HG03558 (cell line): ENCODE measurements around the gene LBH.

Source experiments
- ATAC-seq: cut with Tn5 transposase; IDR thresholded peaks from one replicate; pipeline ENCODE4 v1.9.1; 2021; ENCODE audit warnings: moderate number of reproducible peaks; ENCODE audit not compliant: unreplicated experiment; ENCODE audit errors: extremely low read depth

The LBH gene

GRCh38 chr2:30233271-30234009, 2.1 kb downstream of the LBH start:
- ATAC-seq = no peak

DNA sequence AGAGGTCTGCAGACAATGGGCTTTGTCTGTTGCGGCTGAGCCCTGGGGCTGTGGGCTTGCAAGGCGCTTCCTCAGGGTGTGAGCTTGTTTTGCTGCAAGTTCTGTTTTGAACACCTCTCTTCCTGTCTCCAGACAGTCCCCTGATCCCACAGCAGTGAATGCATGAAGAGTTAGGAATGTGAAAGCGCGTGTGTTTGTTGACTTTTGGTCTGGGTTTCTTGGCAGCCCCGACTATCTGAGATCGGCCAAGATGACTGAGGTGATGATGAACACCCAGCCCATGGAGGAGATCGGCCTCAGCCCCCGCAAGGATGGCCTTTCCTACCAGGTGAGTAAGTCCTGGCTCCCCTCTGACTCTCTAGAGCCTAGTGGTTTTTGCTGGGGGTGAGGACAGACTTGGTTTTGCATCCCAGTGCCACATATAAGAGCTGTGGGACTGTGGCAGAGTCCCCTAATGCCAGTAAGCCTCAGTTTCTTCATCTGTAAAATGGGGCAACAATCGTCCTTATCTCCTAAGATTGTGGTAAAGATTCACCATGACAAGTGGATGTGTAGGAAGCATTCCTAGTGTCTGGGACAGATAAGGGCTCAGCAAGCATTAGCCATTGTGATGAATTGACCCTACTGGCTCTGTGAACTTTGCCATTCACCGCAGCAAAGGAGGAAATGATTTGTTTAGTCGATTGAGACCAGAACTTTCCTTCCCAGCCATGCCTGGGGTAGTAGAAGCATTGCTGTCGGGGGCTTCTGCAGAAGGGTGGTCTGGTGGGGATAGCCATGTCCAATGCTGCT, 3.0 kb downstream of the LBH start:
- ATAC-seq = no peak

- ATAC-seq = no peak
Measured at GRCh38 chr2:30235008-30235655, 3.8 kb downstream of the LBH start.

GRCh38 chr2:30235859-30236535, 4.7 kb downstream of the LBH start:
- no peak for ATAC-seq

DNA sequence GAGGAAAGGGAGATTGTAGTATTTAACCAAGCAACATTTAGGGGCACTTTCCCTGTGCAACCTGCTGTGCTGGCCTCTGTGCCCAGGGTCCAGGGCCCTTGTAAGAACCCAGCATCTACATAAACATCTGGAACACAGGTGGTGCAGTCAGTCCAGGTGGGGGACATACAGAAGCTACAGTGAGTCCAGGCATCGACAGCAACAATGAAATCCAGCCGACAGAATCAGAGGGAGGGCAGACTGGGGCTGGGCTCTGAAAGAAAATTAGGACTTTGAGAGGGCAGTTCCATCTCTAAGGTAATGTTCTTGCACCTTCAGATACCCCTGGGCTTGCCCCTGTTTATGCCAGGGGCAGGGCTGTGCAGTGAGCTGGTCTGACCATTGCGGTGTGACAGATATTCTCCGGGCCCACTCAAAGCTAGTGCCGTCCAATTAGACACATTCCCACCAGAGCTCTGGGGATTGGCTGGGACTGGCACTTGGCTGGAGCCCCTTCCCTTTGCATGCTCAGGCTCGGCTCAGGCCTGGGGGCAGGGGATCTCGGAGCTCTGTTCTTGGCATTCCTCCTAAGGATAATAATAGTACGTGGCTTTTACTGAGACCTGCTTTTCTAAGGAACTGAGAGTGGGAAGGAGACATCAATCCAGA, 5.4 kb downstream of the LBH start:
- no peak for ATAC-seq

DNA sequence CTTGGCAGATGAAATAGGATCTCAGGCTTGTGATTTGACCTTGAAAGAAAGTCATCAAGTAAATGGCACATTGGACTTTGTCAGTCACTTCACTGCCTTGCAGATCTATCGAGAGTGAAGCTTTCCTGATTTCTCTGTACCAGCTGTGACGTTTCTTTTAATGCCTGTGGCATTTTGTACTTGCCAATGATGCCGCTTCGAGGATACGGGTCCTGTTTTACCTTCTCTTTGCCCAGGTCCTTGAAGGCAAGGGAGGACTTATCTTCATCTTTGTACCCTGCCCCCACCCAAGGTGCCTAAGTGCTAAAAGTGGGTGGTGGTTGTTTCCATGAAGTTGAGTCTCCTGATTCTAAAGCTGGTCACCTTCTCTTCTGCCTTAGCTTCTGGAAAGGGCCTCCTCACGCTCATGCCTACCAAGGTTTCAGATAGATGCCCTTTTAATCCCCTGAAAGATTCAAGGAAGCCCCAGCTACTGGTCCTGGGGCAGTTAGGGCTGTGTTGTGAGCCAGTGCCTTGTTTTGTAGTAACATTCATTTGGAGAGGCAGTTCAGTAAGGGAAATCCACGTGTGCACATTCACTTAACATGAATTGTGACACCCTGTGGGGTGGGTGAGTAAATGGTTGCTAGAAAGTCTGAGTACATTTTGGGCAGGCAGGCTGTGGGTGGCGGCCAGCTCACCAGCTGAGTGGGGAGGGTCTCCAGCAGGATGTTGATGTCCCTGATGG, 6.1 kb downstream of the LBH start:
- no peak for ATAC-seq

DNA sequence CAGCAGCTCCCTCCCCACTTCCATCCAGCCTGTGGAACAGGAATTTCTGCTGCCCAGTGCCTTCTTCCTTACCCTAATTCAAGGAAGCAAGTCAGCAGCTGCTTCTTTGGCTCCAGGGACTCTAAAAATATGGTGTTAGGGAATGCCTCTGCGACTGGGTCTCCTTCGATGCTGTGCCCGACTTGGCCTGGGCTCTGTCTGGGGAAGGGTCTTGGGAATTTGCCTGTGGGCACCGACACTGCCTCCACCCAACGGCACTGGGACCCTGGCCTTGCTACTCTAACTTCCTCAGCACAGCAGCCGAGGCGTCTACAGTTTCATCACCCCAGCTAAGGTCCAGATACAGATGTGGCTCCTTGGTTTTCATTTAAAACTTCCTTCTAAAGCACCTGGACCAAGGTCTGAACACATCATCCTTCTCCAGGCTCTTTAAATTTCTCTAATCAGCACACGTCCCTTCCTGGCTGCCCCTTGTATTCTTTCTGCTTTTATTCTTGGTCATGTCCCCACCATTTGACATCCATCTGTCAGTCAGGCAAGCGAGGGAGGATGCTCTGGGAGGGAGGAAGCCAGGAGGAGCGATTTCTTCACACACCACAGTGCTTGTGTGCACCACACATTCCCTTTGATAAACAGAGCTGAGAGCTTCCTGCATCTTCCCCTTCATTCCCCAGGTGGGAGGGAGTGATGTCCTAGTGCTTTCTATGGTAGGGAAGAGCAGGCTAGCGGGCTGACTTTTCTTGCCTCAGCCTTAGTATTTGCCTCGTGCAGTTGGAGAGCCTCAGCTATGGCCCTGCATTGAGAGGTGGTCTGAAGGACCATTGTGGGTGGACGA, 6.8 kb downstream of the LBH start:
- ATAC-seq = no peak

DNA sequence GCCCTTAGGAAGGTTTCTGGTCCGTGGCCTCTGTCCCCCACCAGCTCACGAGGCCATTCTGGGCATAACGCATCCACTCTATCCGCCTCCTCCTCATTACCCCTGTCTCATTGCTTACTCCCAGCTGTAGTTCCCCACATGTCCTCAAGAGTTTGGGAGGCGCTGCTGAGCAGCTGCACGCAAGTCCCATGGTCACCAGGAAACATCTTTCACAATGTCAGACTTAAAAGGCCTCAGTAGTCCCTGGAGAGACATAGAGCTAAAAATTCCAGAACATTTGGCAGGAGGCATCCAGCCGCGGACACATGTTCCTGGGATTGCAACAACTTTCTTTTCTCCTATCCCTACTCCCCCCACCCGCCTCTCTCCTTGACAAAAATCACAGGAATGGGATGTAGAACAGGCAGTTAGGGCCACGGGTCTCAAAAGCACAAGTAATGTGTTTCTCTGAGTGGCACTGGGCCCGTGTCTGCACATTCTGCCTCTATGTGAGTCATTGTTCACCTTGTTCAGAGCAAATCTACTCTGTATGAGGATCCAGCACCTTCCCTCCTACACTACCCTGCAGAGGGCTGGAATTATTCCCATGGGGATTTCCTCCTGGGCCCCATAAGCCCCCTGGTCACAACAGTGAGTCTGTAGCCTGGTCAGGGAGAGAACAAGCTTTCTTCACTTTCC, 8.1 kb downstream of the LBH start:
- no peak for ATAC-seq

DNA sequence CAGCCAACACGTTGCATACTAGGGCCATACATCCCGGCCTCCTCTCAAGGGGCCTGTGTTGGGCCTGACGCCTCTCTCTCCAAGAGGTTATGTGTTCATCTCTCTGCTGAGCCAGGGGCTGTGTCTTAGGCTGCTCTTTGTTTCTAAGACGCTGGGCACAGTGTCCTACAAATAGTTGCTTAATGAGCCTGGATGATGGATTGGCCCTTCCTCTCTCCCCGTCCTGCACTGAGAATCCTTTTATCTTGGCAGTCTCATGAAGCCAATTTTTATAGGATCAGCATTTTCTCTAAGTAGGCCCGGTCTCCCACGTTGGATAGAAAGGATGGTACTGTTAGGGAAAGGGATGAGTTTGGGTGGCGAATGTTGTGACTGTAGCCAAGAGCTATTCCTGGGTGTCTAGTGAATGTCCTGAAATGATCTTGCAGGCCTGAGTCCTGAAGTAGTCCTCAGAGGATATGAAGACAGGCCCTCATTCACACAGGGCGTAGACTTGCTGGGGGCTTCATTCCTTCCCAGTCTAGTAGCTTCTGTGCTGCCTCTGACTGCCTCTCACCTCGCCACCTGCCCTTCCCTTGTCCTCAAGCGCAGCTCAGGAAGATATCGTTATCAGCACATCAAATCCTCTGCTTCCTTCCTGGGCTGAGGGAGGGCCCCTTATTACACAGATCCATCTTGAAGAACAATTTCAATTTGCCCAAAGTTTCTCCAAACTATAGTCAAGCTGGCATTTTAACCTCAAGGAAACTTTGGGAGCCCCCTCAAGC, 8.8 kb downstream of the LBH start:
- no peak for ATAC-seq

DNA sequence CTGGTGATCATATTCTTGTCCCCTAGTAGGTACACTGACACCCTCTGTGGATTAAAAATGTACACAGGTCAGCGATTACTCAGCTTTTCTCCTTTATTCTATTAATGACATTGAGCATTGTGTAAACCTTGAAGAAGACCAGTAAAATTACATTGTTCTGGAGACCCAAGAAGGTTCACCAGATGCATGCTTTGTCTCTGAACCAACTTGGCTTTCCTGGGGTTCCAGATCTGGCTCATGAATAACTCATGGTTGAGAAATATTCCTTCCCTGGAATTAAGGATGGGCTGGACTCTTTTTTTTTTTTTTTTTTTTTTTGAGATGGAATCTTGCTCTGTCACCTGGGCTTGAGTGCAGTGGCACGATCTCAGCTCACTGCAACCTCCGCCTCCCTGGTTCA, 11.9 kb downstream of the LBH start:
- ATAC-seq = no peak

- no peak for ATAC-seq
Measured at GRCh38 chr2:30245364-30245763, 14.0 kb downstream of the LBH start.

GRCh38 chr2:30248791-30249190, 17.5 kb downstream of the LBH start:
- ATAC-seq = no peak

DNA sequence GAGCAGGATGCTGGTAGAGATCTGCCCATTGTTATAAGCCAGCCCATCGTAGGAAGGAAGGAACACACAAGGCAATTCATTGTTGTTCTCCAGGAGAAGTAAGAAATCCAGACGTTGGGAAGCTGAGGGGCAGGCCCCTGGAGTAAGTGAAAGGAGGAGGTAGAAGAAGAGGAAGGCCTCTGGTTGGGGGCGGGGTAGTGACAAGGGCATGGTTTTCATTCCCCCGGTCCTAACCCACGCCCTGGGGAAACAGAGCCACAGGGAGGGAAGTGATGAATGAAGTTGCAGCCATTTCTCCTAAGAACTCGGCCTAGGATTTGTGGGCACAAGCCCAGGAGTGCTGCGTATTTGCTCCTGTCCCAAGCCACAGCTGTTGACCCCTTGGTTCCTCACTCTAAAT, 18.0 kb downstream of the LBH start:
- ATAC-seq = no peak

- no peak for ATAC-seq
Measured at GRCh38 chr2:30250421-30250820, 19.1 kb downstream of the LBH start.

- ATAC-seq = no peak
Measured at GRCh38 chr2:30252723-30253701, 21.7 kb downstream of the LBH start.
